HCT116 (cell line): ENCODE data around the gene POLDIP2. TPM values are rescaled to one million over a fixed set of nuclear protein-coding genes. Genes with fewer than 3 reads are reported as not detected.

Experiments used
- ATAC-seq: fragments of 200-7000 bp; cut with Tn5 transposase; 2 replicates; pipeline ENCODE4 v1.9.1; 2020; ENCODE audit warnings: mild to moderate bottlenecking, moderate library complexity
- BruUV-seq: library from RNA; stranded (reverse); fragments of 400-500 nt; replicated peaks from 2 replicates; lab custom pipeline; 2021; lab: Mats Ljungman, UMichigan
- CTCF ChIA-PET: fragments of 300-600 bp; sonication (Branson Sonifier 250); formaldehyde crosslinking; loops from one replicate; lab custom pipeline; 2021; ENCODE audit warnings: antibody characterized with exemption; lab: Charles Lee
- POLR2A ChIA-PET: fragments of 300-600, 350-600 bp; sonication (Branson Sonifier 250); formaldehyde crosslinking; loops from one replicate; lab custom pipeline; 2021; ENCODE audit warnings: antibody characterized with exemption; lab: Charles Lee
- RAD21 ChIA-PET, 2 experiments: fragments of 300-600 bp; sonication (Branson Sonifier 250); formaldehyde crosslinking; loops; one replicate each; lab custom pipeline; 2023; ENCODE audit warnings: low total read pairs in 2 of 2; ENCODE audit not compliant: uncharacterized antibody in 2 of 2, unreplicated experiment in 2 of 2, low non-redundant PET in 1 of 2; lab: Charles Lee
- DNase-seq: peaks from one replicate; pipeline ENCODE4 v3.0.0-alpha.2; 2010; ENCODE audit warnings: low read depth, low spot score
- H2AFZ ChIP-seq: fragments of 200-600 bp; shearing (Covaris generic), sonication (generic); 2 replicates; pipeline ENCODE4 v1.6.1; 2017; ENCODE audit warnings: low read depth, mixed run types, mixed read lengths, antibody characterized with exemption, low read length; ENCODE audit not compliant: poor library complexity, severe bottlenecking
- H3K27ac ChIP-seq: 2 replicates; pipeline ENCODE4 v1.5.1; 2012; ENCODE audit warnings: low read depth, low read length
- H3K27me3 ChIP-seq: fragments of 200-600 bp; sonication (generic); 2 replicates; pipeline ENCODE4 v1.6.1; 2016; ENCODE audit warnings: mixed run types, low read length, mixed read lengths; ENCODE audit not compliant: insufficient read depth
- H3K36me3 ChIP-seq, 2 experiments: fragments of 200-500 bp in 1 of 2; fragments of 200-600 bp in 1 of 2; sonication (Bioruptor generic) in 1 of 2; sonication (generic) in 1 of 2; 2 replicates each; pipeline versions ENCODE4 v1.5.1 to v1.6.1; 2014 to 2016; ENCODE audit warnings: low read length in 2 of 2, inconsistent platforms in 1 of 2, mixed read lengths in 1 of 2, mixed run types in 1 of 2; ENCODE audit not compliant: insufficient read depth in 2 of 2, control insufficient read depth in 1 of 2
- H3K4me1 ChIP-seq, 2 experiments: fragments of 200-600 bp in 1 of 2; sonication (generic) in 1 of 2; 2 replicates each; pipeline versions ENCODE4 v1.5.1 to v1.6.1; 2012 to 2017; ENCODE audit warnings: low read length in 2 of 2, inconsistent platforms in 1 of 2, mild to moderate bottlenecking in 1 of 2, mixed read lengths in 1 of 2, mixed run types in 1 of 2, moderate library complexity in 1 of 2; ENCODE audit not compliant: insufficient read depth in 2 of 2, control insufficient read depth in 1 of 2
- H3K4me2 ChIP-seq: fragments of 200-600 bp; sonication (generic); 2 replicates; pipeline ENCODE4 v1.6.1; 2017; ENCODE audit warnings: mixed run types, low read length, mixed read lengths
- H3K4me3 ChIP-seq, 2 experiments: fragments of 200-600 bp in 1 of 2; sonication (generic) in 1 of 2; replicated peaks in 1 of 2; 2 replicates each; pipeline ENCODE4 v1.5.1; 2011 to 2016; ENCODE audit warnings: low read length in 2 of 2, control low read depth in 1 of 2, low read depth in 1 of 2, mild to moderate bottlenecking in 1 of 2, mixed read lengths in 1 of 2, mixed run types in 1 of 2
- H3K79me2 ChIP-seq: fragments of 200-600 bp; sonication (generic); 2 replicates; pipeline ENCODE4 v1.6.1; 2017; ENCODE audit warnings: mild to moderate bottlenecking, mixed run types, low read length, moderate library complexity, mixed read lengths; ENCODE audit not compliant: insufficient read depth
- H3K9ac ChIP-seq: fragments of 200-600 bp; sonication (generic); 2 replicates; pipeline ENCODE4 v1.6.1; 2016; ENCODE audit warnings: low read length, mixed read lengths
- H3K9me2 ChIP-seq: fragments of 200-600 bp; sonication (generic), shearing (Covaris generic); 2 replicates; pipeline ENCODE4 v1.6.1; 2017; ENCODE audit warnings: mixed run types, mild to moderate bottlenecking, moderate library complexity; ENCODE audit not compliant: insufficient read depth
- H3K9me3 ChIP-seq, 2 experiments: fragments of 200-500 bp in 1 of 2; fragments of 200-600 bp in 1 of 2; sonication (Bioruptor generic) in 1 of 2; sonication (generic) in 1 of 2; 2 replicates each; pipeline ENCODE4 v1.6.1; 2014 to 2017; ENCODE audit warnings: low read length in 2 of 2, mixed read lengths in 2 of 2, inconsistent platforms in 1 of 2, low read depth in 1 of 2, mild to moderate bottlenecking in 1 of 2, mixed run types in 1 of 2, moderate library complexity in 1 of 2; ENCODE audit not compliant: control insufficient read depth in 1 of 2, insufficient read depth in 1 of 2
- H4K20me1 ChIP-seq: fragments of 200-600 bp; sonication (generic), shearing (Covaris generic); 2 replicates; pipeline ENCODE4 v1.6.1; 2017; ENCODE audit warnings: mixed run types, mild to moderate bottlenecking, moderate library complexity; ENCODE audit not compliant: insufficient read depth
- ATF3 ChIP-seq: IDR thresholded peaks from 2 replicates; pipeline ENCODE4 v1.6.1; 2012
- CBX3 ChIP-seq: IDR thresholded peaks from 2 replicates; pipeline ENCODE4 v1.6.1; 2012; ENCODE audit warnings: low read depth
- CEBPB ChIP-seq: IDR thresholded peaks from 2 replicates; pipeline ENCODE4 v1.6.1; 2012; ENCODE audit warnings: low read depth
- CTCF ChIP-seq, 3 experiments: fragments of 200-600 bp in 1 of 3; sonication (generic) in 1 of 3; IDR thresholded peaks in 2 of 3; conservative IDR thresholded peaks in 1 of 3; 2 replicates each; pipeline ENCODE4 v1.5.1; 2012 to 2017; ENCODE audit warnings: low read depth in 2 of 3, low read length in 2 of 3, antibody characterized with exemption in 1 of 3, borderline replicate concordance in 1 of 3, control low read depth in 1 of 3, mild to moderate bottlenecking in 1 of 3, mixed read lengths in 1 of 3, mixed run types in 1 of 3, moderate library complexity in 1 of 3; ENCODE audit not compliant: insufficient read depth in 1 of 3
- EGR1 ChIP-seq: IDR thresholded peaks from 2 replicates; pipeline ENCODE4 v1.6.1; 2012; ENCODE audit warnings: low read depth
- ELF1 ChIP-seq: IDR thresholded peaks from 2 replicates; pipeline ENCODE4 v1.6.1; 2012; ENCODE audit warnings: low read depth, borderline replicate concordance
- EZH2phosphoT487 ChIP-seq: fragments of 200-600 bp; IDR thresholded peaks from 2 replicates; pipeline ENCODE4 v1.6.1; 2018; ENCODE audit warnings: antibody characterized with exemption, borderline replicate concordance
- FOSL1 ChIP-seq: IDR thresholded peaks from 2 replicates; pipeline ENCODE4 v1.6.1; 2012; ENCODE audit warnings: low read depth
- JUND ChIP-seq: IDR thresholded peaks from 2 replicates; pipeline ENCODE4 v1.6.1; 2012
- POLR2A ChIP-seq: IDR thresholded peaks from 2 replicates; pipeline ENCODE4 v1.7.0; 2011; ENCODE audit warnings: borderline replicate concordance; ENCODE audit not compliant: insufficient read depth, insufficient read length; ENCODE audit errors: extremely low read depth
- POLR2AphosphoS5 ChIP-seq: IDR thresholded peaks from 2 replicates; pipeline ENCODE4 v1.6.1; 2011; ENCODE audit warnings: mild to moderate bottlenecking, low read depth, low read length, moderate library complexity
- RAD21 ChIP-seq: IDR thresholded peaks from 2 replicates; pipeline ENCODE4 v1.6.1; 2012; ENCODE audit warnings: low read depth, mild to moderate bottlenecking
- SIN3A ChIP-seq: IDR thresholded peaks from 2 replicates; pipeline ENCODE4 v1.6.1; 2012; ENCODE audit warnings: low read depth
- SRF ChIP-seq: IDR thresholded peaks from 2 replicates; pipeline ENCODE4 v1.6.1; 2012; ENCODE audit warnings: low read depth
- ZBTB33 ChIP-seq: IDR thresholded peaks from 2 replicates; pipeline ENCODE4 v1.6.1; 2011; ENCODE audit warnings: mild to moderate bottlenecking, low read length, moderate library complexity; ENCODE audit not compliant: insufficient replicate concordance; ENCODE audit errors: extremely low read depth
- intact Hi-C: fragments of 100-400 bp; cut with micrococcal nuclease; formaldehyde crosslinking; loops from 2 replicates; pipeline ENCODE4 v1.10.0; 2022
- total RNA-seq: library from RNA; stranded (reverse); gene quantifications from one replicate; pipeline ENCODE4 v1.2.1, GENCODE V29; 2021; ENCODE audit not compliant: unreplicated experiment

Gene POLDIP2
- total RNA-seq, 1 experiment from 2014 or later: 78.0 TPM

- Histone ChIP-seq H3K27ac (no peak within 1 kb of the TSS), H3K4me3 (peak within 1 kb of the TSS; percentile 17 to 50; a peak in 3 of 4 replicates), H3K79me2 (no peaks in the 10 kb centered on the region), H3K9me3 (no peaks in the 10 kb centered on the region), H3K4me1 (peaks cover 11 to 20% of the 10 kb centered on the region in 2 experiments; a peak in 3 of 4 replicates), H3K27me3 (no peaks in the 10 kb centered on the region), H3K9ac (no peak within 1 kb of the TSS), H3K9me2 (no peaks in the 10 kb centered on the region), H3K36me3 (no peaks in the 10 kb centered on the region), H4K20me1 (no peaks in the 10 kb centered on the region), H2AFZ (no peak within 1 kb of the TSS), H3K4me2 (peak within 1 kb of the TSS; percentile 77)
- no TSS peak for BruUV-seq
- TF ChIP-seq CEBPB (no peak), ATF3 (no peak), CTCF (IDR thresholded peaks at IDR 0.05 in 2 of 3, conservative IDR thresholded peaks at IDR 0.05 in 1 of 3; ENCODE audit: borderline replicate concordance in 1 of 3, insufficient read depth in 1 of 3, low read depth in 2 of 3, low read length in 2 of 3) (no peak), ZBTB33 (no peak), RAD21 (no peak), POLR2A (no peak), POLR2AphosphoS5 (no peak), EZH2phosphoT487 (no peak), FOSL1 (no peak), SIN3A (no peak), JUND (no peak), CBX3 (no peak), EGR1 (no peak), ELF1 (no peak), SRF (no peak)
- DNase-seq: no peak
- ATAC-seq: no peak
- ChIA-PET POLR2A (interaction anchor here (1.2 kb wide), 1 partner anchor 12 kb away, joined by 6 read pairs; the partner anchor contains the start of gene POLDIP2), RAD21 (no interaction called here), CTCF (no interaction called here)
- intact Hi-C loops: loop anchor here (10.0 kb wide), 2 partner anchors 55 to 75 kb away; partner anchors contain the start of gene TMEM97
Observed at GRCh38 chr17:28370035-28370743, 12.9 kb upstream of the POLDIP2 start, which contains the start of gene VTN. TSS of gene VTN (minus strand) at chr17:28370307. CDS start at chr17:28370203, 104 bp downstream.
